Osteoblast (primary cell): ENCODE measurements around the gene TCAIM. TPM values are rescaled to one million over a fixed set of nuclear protein-coding genes. Genes with fewer than 3 reads are reported as not detected.

Source experiments
- DNase-seq: peaks from one replicate; pipeline ENCODE4 v3.0.0; 2011; ENCODE audit warnings: low spot score, mixed read lengths; ENCODE audit not compliant: insufficient read length; ENCODE audit errors: missing footprints
- H2AFZ ChIP-seq: 2 replicates; pipeline ENCODE4 v1.6.0; 2011; ENCODE audit warnings: mild to moderate bottlenecking, low read length
- H3K27ac ChIP-seq: 2 replicates; pipeline ENCODE4 v1.5.1; 2011; ENCODE audit warnings: mild to moderate bottlenecking, low read depth, low read length, moderate library complexity
- H3K27me3 ChIP-seq: 2 replicates; pipeline ENCODE4 v1.6.0; 2012; ENCODE audit warnings: mild to moderate bottlenecking, control low read depth, inconsistent platforms, low read length, moderate library complexity; ENCODE audit not compliant: insufficient read depth
- H3K36me3 ChIP-seq: 2 replicates; pipeline ENCODE4 v1.5.1; 2011; ENCODE audit warnings: mild to moderate bottlenecking, low read length, control low read depth, moderate library complexity; ENCODE audit not compliant: insufficient read depth
- H3K4me1 ChIP-seq: 2 replicates; pipeline ENCODE4 v1.5.1; 2011; ENCODE audit warnings: mild to moderate bottlenecking, low read length, control low read depth, moderate library complexity; ENCODE audit not compliant: insufficient read depth
- H3K4me2 ChIP-seq: 2 replicates; pipeline ENCODE4 v1.6.0; 2011; ENCODE audit warnings: mild to moderate bottlenecking, low read length; ENCODE audit not compliant: insufficient read depth
- H3K4me3 ChIP-seq: fragments of 200-600 bp; sonication (generic); 3 replicates; pipeline ENCODE4 v1.5.1; 2012; ENCODE audit warnings: mild to moderate bottlenecking, low read length, inconsistent platforms; ENCODE audit not compliant: insufficient read depth
- H3K79me2 ChIP-seq: 2 replicates; pipeline ENCODE4 v1.6.0; 2012; ENCODE audit warnings: mild to moderate bottlenecking, low read length, control low read depth, inconsistent platforms; ENCODE audit not compliant: insufficient read depth
- H3K9me3 ChIP-seq: 2 replicates; pipeline ENCODE4 v1.5.1; 2011; ENCODE audit warnings: low read depth, low read length, control low read depth
- H4K20me1 ChIP-seq: 2 replicates; pipeline ENCODE4 v1.6.0; 2012; ENCODE audit warnings: mild to moderate bottlenecking, low read length, control low read depth; ENCODE audit not compliant: insufficient read depth
- total RNA-seq: library from RNA; depleted of rRNA; stranded (reverse); fragments of >200 nt; gene quantifications from 2 replicates; pipeline ENCODE4 v1.2.3, GENCODE V29; 2012
- TF ChIP-seq, protein P1 (sequence below): IDR thresholded peaks from 2 replicates; pipeline ENCODE4 v1.5.1; 2011; ENCODE audit warnings: mild to moderate bottlenecking, low read depth, low read length, moderate library complexity; ENCODE audit errors: extremely low read depth

TCAIM gene
- total RNA-seq, 1 donor, result 33.7 TPM

DNA sequence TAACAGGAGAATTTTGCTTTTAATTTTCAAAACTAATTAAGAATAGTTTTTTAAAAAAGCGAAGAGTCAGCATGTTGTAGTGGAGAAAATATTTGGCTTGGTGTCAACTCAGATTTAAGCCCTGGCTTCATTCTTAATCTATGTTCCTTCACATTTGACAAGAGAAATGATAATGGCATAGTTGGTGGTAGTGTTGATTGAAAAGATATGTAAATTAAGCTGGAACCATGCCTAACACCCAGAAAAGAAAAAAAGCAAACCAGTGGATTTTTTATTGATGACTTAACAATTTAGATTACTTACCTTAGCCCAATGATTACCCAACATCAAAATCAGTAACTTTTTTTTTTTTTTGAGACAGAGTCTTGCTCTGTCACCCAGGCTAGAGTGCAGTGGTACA, 27.4 kb downstream of the TCAIM start:
- Histone ChIP-seq H3K9me3 (no peaks in the 10 kb centered on the region), H3K27ac (no peak overlapping the region), H3K4me2 (no peak overlapping the region), H3K4me3 (no peak overlapping the region), H3K4me1 (no peaks in the 10 kb centered on the region), H2AFZ (no peak overlapping the region), H3K27me3 (no peaks in the 10 kb centered on the region), H4K20me1 (no peaks in the 10 kb centered on the region), H3K36me3 (no peaks in the 10 kb centered on the region), H3K79me2 (no peaks in the 10 kb centered on the region)
- TF ChIP-seq, protein P1, sequence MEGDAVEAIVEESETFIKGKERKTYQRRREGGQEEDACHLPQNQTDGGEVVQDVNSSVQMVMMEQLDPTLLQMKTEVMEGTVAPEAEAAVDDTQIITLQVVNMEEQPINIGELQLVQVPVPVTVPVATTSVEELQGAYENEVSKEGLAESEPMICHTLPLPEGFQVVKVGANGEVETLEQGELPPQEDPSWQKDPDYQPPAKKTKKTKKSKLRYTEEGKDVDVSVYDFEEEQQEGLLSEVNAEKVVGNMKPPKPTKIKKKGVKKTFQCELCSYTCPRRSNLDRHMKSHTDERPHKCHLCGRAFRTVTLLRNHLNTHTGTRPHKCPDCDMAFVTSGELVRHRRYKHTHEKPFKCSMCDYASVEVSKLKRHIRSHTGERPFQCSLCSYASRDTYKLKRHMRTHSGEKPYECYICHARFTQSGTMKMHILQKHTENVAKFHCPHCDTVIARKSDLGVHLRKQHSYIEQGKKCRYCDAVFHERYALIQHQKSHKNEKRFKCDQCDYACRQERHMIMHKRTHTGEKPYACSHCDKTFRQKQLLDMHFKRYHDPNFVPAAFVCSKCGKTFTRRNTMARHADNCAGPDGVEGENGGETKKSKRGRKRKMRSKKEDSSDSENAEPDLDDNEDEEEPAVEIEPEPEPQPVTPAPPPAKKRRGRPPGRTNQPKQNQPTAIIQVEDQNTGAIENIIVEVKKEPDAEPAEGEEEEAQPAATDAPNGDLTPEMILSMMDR, result no peak
- no peak for DNase-seq

DNA sequence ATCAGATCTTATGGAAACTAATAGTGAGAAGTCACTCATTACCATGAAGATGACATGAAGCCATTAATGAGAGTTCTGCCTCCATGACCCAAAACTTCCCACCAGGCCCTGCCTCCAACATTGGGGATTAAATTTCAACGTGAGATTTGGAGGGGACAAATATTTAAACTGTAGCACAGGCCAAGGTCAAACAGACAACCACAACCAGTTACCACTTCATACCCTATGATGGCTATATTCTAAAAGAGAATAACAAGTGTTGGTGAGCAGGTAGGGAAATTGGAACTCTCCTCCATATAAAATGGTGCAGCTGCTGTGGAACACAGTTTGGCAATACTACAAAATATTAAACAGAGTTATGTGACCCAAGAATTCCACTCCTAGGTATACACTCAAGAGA, 36.9 kb downstream of the TCAIM start:
- Histone ChIP-seq H3K4me2 (no peak overlapping the region), H3K9me3 (no peaks in the 10 kb centered on the region), H4K20me1 (no peaks in the 10 kb centered on the region), H2AFZ (no peak overlapping the region), H3K36me3 (no peaks in the 10 kb centered on the region), H3K4me3 (no peak overlapping the region), H3K27me3 (no peaks in the 10 kb centered on the region), H3K27ac (no peak overlapping the region), H3K79me2 (no peaks in the 10 kb centered on the region), H3K4me1 (no peaks in the 10 kb centered on the region)
- no peak for DNase-seq
- TF ChIP-seq, protein P1, result no peak

DNA sequence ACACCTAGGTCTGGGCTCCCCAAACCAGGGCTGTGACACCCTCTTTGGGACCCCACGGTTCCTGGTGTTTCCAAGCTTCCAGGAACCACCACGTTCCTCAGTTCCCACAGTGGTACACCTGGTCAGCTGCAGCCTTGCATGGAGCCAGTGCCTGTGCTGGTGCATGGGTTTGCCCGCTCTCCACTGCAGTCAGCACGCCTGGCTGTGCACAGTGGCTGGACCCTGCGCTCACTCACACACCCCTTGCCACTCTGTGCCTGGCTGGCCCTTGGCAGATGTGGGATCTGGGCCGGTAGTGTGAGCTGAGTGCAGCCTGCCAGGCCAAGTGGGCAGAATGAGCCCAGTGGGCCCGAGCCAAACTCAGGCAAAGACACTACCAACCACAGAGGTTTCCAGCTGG, 48.8 kb downstream of the TCAIM start:
- TF ChIP-seq, protein P1, result no peak
- DNase-seq, result no peak
- no peaks in the 10 kb centered on the region for H4K20me1 ChIP-seq
- no peak overlapping the region for H3K4me3 ChIP-seq
- H3K79me2 ChIP-seq, result no peaks in the 10 kb centered on the region
- H3K4me2 ChIP-seq, result no peak overlapping the region
- no peak overlapping the region for H2AFZ ChIP-seq
- no peaks in the 10 kb centered on the region for H3K36me3 ChIP-seq
- H3K27ac ChIP-seq, result no peak overlapping the region
- H3K9me3 ChIP-seq, result no peaks in the 10 kb centered on the region
- no peaks in the 10 kb centered on the region for H3K27me3 ChIP-seq
- no peaks in the 10 kb centered on the region for H3K4me1 ChIP-seq

DNA sequence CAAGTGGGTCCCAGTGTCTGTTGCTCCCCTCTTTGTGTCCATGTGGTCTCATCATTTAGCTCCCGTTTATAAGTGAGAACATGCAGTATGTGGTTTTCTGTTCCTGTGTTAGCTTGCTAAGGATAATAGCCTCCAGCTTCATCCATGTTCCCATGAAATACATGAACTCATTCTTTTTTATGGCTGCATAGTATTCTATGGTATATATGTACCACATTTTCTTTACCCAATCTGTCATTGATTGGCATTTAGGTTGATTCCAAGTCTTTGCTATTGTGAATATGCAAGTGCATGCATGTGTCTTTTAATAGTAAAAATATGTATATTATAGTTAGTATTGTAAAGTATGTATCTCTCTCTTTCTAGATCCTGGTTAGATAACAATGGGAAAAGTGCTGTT, 53.9 kb downstream of the TCAIM start:
- H2AFZ ChIP-seq, result no peak overlapping the region
- no peak for DNase-seq
- TF ChIP-seq, protein P1, result no peak

More for the DNA sequence above, 53.9 kb downstream of the TCAIM start:
- no peaks in the 10 kb centered on the region for H3K36me3 ChIP-seq
- H4K20me1 ChIP-seq, result no peaks in the 10 kb centered on the region
- H3K79me2 ChIP-seq, result no peaks in the 10 kb centered on the region
- no peak overlapping the region for H3K27ac ChIP-seq
- H3K4me3 ChIP-seq, result no peak overlapping the region
- H3K4me2 ChIP-seq, result no peak overlapping the region
- no peaks in the 10 kb centered on the region for H3K27me3 ChIP-seq
- H3K4me1 ChIP-seq, result no peaks in the 10 kb centered on the region
- no peaks in the 10 kb centered on the region for H3K9me3 ChIP-seq
